Vagina (tissue), 2 donors: Measurements from ENCODE around the gene FOXF2.

ENCODE experiments used
- CTCF ChIP-seq, 3 experiments: fragments of 450-650 bp in 2 of 3; fragments of 200-600 bp in 1 of 3; sonication (generic) in 1 of 3; IDR thresholded peaks; one replicate each; pipeline ENCODE4 v1.5.1; 2017 to 2019; ENCODE audit warnings: antibody characterized with exemption in 3 of 3, mild to moderate bottlenecking in 2 of 3, moderate library complexity in 2 of 3
- POLR2A ChIP-seq, 2 donors: fragments of 450-650 bp; IDR thresholded peaks; one replicate each; pipeline ENCODE4 v1.6.1; 2017; ENCODE audit warnings: antibody characterized with exemption in 2 of 2, mild to moderate bottlenecking in 2 of 2, moderate library complexity in 2 of 2
- POLR2AphosphoS5 ChIP-seq, 2 donors: sonication (generic); formaldehyde crosslinking; IDR thresholded peaks; one replicate each; pipeline ENCODE4 v1.9.0; 2017; ENCODE audit warnings: antibody characterized with exemption in 2 of 2, mild to moderate bottlenecking in 2 of 2, low read depth in 1 of 2; ENCODE audit not compliant: insufficient read depth in 1 of 2

- no peak for TF ChIP-seq CTCF (IDR thresholded peaks at IDR 0.05)
- no peak for TF ChIP-seq POLR2A (IDR thresholded peaks at IDR 0.05)
- no peak for TF ChIP-seq POLR2AphosphoS5 (IDR thresholded peaks at IDR 0.05; ENCODE audit: insufficient read depth in 1 of 2, low read depth in 1 of 2)
These were observed 23.5 kb downstream of the FOXF2 start for GRCh38 chr6:1412901-1413300.
